Keratinocyte (primary cell): ENCODE measurements around the gene PRSS8.
"Not testable (repeated sequence)": the region's sequence is repeated elsewhere in the genome, so short reads cannot be mapped to it uniquely, and the experiment has no call there.

ENCODE experiments used
- CTCF ChIP-seq, 3 experiments: IDR thresholded peaks in 1 of 3; conservative IDR thresholded peaks in 1 of 3; optimal IDR thresholded peaks in 1 of 3; 2 replicates in 2 of 3; 3 replicates in 1 of 3; pipeline versions ENCODE3 to v1.5.1; 2011; ENCODE audit warnings: low read length in 3 of 3, mild to moderate bottlenecking in 3 of 3, moderate library complexity in 2 of 3, control low read depth in 1 of 3, inconsistent platforms in 1 of 3; ENCODE audit not compliant: insufficient read depth in 2 of 3; ENCODE audit errors: extremely low read depth in 1 of 3
- EZH2 ChIP-seq: IDR thresholded peaks from one replicate; pipeline ENCODE4 v1.6.1; 2012; ENCODE audit warnings: inconsistent platforms, mild to moderate bottlenecking, low read length, moderate library complexity

GRCh38 chr16:31100876-31101641 lies 34.5 kb downstream of the PRSS8 start:
- TF ChIP-seq CTCF (optimal IDR thresholded peaks at IDR 0.05 in 1 of 3, IDR thresholded peaks at IDR 0.05 in 1 of 3, conservative IDR thresholded peaks at IDR 0.05 in 1 of 3; ENCODE audit: extremely low read depth in 1 of 3, insufficient read depth in 2 of 3, low read length in 3 of 3); EZH2: not testable (repeated sequence)
